MM.1S (cell line): ENCODE results near the gene CYB5R3.

Source experiments
- DNase-seq: peaks from one replicate; pipeline ENCODE4 v3.0.0-alpha.2; 2015
- H2AFZ ChIP-seq: fragments of 300-600 bp; sonication (generic); 2 replicates; pipeline ENCODE4 v1.6.0; 2016; ENCODE audit warnings: antibody characterized with exemption, low read length
- H3F3A ChIP-seq: fragments of 300-600 bp; sonication (generic); 2 replicates; pipeline ENCODE4 v1.6.1; 2016; ENCODE audit warnings: mild to moderate bottlenecking, antibody characterized with exemption, low read length, moderate library complexity, mixed read lengths; ENCODE audit not compliant: insufficient read depth
- H3K27ac ChIP-seq: fragments of 300-600 bp; sonication (generic); 2 replicates; pipeline ENCODE4 v1.5.1; 2016; ENCODE audit warnings: mild to moderate bottlenecking, low read length
- H3K27me3 ChIP-seq: fragments of 300-600 bp; sonication (generic); replicated peaks from 2 replicates; pipeline ENCODE4 v1.6.0; 2016; ENCODE audit warnings: low read length; ENCODE audit not compliant: insufficient read depth
- H3K36me3 ChIP-seq: fragments of 300-600 bp; sonication (generic); replicated peaks from 2 replicates; pipeline ENCODE4 v1.6.1; 2016; ENCODE audit warnings: mild to moderate bottlenecking, low read length, mixed read lengths; ENCODE audit not compliant: insufficient read depth
- H3K4me1 ChIP-seq: fragments of 300-600 bp; sonication (generic); 2 replicates; pipeline ENCODE4 v1.6.1; 2016; ENCODE audit warnings: low read length, mixed read lengths
- H3K4me2 ChIP-seq: fragments of 300-600 bp; sonication (generic); 2 replicates; pipeline ENCODE4 v1.6.0; 2016; ENCODE audit warnings: low read depth, low read length
- H3K4me3 ChIP-seq: fragments of 300-600 bp; sonication (generic); 2 replicates; pipeline ENCODE4 v1.5.1; 2016; ENCODE audit warnings: low read length, mixed read lengths
- H3K79me2 ChIP-seq: fragments of 300-600 bp; sonication (generic); 2 replicates; pipeline ENCODE4 v1.6.1; 2016; ENCODE audit warnings: mixed run types, low read length, mixed read lengths
- H3K9ac ChIP-seq: fragments of 300-600 bp; sonication (generic); 2 replicates; pipeline ENCODE4 v1.6.1; 2016; ENCODE audit warnings: low read length, mixed read lengths
- H3K9me2 ChIP-seq: fragments of 300-600 bp; sonication (generic); replicated peaks from 2 replicates; pipeline ENCODE4 v1.6.1; 2016; ENCODE audit warnings: mild to moderate bottlenecking, low read length, mixed read lengths; ENCODE audit not compliant: insufficient read depth
- H3K9me3 ChIP-seq: fragments of 300-600 bp; sonication (generic); replicated peaks from 2 replicates; pipeline ENCODE4 v1.6.1; 2016; ENCODE audit warnings: mild to moderate bottlenecking, low read length, mixed read lengths; ENCODE audit not compliant: insufficient read depth
- H4K20me1 ChIP-seq: fragments of 300-600 bp; sonication (generic); 2 replicates; pipeline ENCODE4 v1.6.1; 2016; ENCODE audit warnings: mild to moderate bottlenecking, low read length, moderate library complexity, mixed read lengths; ENCODE audit not compliant: insufficient read depth
- CTCF ChIP-seq: fragments of 300-600 bp; sonication (generic); IDR thresholded peaks from 2 replicates; pipeline ENCODE4 v1.5.1; 2016; ENCODE audit warnings: antibody characterized with exemption, low read length, mixed read lengths
- EZH2 ChIP-seq: fragments of 300-600 bp; sonication (generic); optimal IDR thresholded peaks from 2 replicates; pipeline ENCODE3; 2017; ENCODE audit warnings: low read depth, mild to moderate bottlenecking, antibody characterized with exemption, low read length, mixed read lengths
- EZH2phosphoT487 ChIP-seq: fragments of 300-600 bp; sonication (generic); IDR thresholded peaks from 2 replicates; pipeline ENCODE4 v1.6.1; 2018; ENCODE audit warnings: antibody characterized with exemption, low read length

Gene CYB5R3

GRCh38 chr22:42626951-42627625 is 22.1 kb downstream of the CYB5R3 start:
- no peak overlapping the region for H3K27ac ChIP-seq
- no peak overlapping the region for H3K9ac ChIP-seq
- H3K9me3 ChIP-seq: no peaks in the 10 kb centered on the region
- H3K4me1 ChIP-seq: peaks cover 18% of the 10 kb centered on the region
- no peaks in the 10 kb centered on the region for H3K79me2 ChIP-seq
- TF ChIP-seq EZH2: no peak
- TF ChIP-seq EZH2phosphoT487: no peak
- no peak for TF ChIP-seq CTCF
- H3F3A ChIP-seq: peaks cover 12% of the 10 kb centered on the region
- no peaks in the 10 kb centered on the region for H3K27me3 ChIP-seq
- H4K20me1 ChIP-seq: no peaks in the 10 kb centered on the region
- H3K4me2 ChIP-seq: no peak overlapping the region
- no peaks in the 10 kb centered on the region for H3K36me3 ChIP-seq
- H3K4me3 ChIP-seq: no peak overlapping the region
- no peak overlapping the region for H2AFZ ChIP-seq
- DNase-seq: no peak
- no peaks in the 10 kb centered on the region for H3K9me2 ChIP-seq

GRCh38 chr22:42626431-42626830 is 22.8 kb downstream of the CYB5R3 start:
- Histone ChIP-seq H2AFZ (no peak overlapping the region), H3K9me3 (no peaks in the 10 kb centered on the region), H3K9ac (no peak overlapping the region)

GRCh38 chr22:42625416-42625815 is 23.8 kb downstream of the CYB5R3 start:
- H3K9me3 ChIP-seq: no peaks in the 10 kb centered on the region
- no peaks in the 10 kb centered on the region for H3K27me3 ChIP-seq
- H3K9ac ChIP-seq: no peak overlapping the region
- H2AFZ ChIP-seq: no peak overlapping the region
- TF ChIP-seq CTCF (no peak), EZH2phosphoT487 (no peak), EZH2 (no peak)
- H3K4me2 ChIP-seq: no peak overlapping the region
- no peaks in the 10 kb centered on the region for H3K9me2 ChIP-seq
- H3K4me3 ChIP-seq: no peak overlapping the region
- H3F3A ChIP-seq: peaks cover 12% of the 10 kb centered on the region
- no peak for DNase-seq
- peaks cover 21% of the 10 kb centered on the region for H3K4me1 ChIP-seq
- no peaks in the 10 kb centered on the region for H3K36me3 ChIP-seq
- H4K20me1 ChIP-seq: no peaks in the 10 kb centered on the region
- no peaks in the 10 kb centered on the region for H3K79me2 ChIP-seq
- no peak overlapping the region for H3K27ac ChIP-seq

More at GRCh38 chr22:42626431-42626830, 22.8 kb downstream of the CYB5R3 start:
- H3K27me3 ChIP-seq: no peaks in the 10 kb centered on the region
- H3F3A ChIP-seq: peaks cover 12% of the 10 kb centered on the region
- no peak for DNase-seq
- no peak overlapping the region for H3K4me2 ChIP-seq
- H4K20me1 ChIP-seq: no peaks in the 10 kb centered on the region
- no peak overlapping the region for H3K27ac ChIP-seq
- H3K9me2 ChIP-seq: no peaks in the 10 kb centered on the region
- no peak overlapping the region for H3K4me3 ChIP-seq
- TF ChIP-seq EZH2phosphoT487: no peak
- TF ChIP-seq EZH2: no peak
- no peak for TF ChIP-seq CTCF
- H3K79me2 ChIP-seq: no peaks in the 10 kb centered on the region
- H3K36me3 ChIP-seq: no peaks in the 10 kb centered on the region
- H3K4me1 ChIP-seq: peaks cover 21% of the 10 kb centered on the region
